ENCODE data around the gene FCAR. TPM values are rescaled to one million over a fixed set of nuclear protein-coding genes. Genes with fewer than 3 reads are reported as not detected.
"Not testable (repeated sequence)": the region's sequence is repeated elsewhere in the genome, so short reads cannot be mapped to it uniquely, and the experiment has no call there.

Gene FCAR
- total RNA-seq: not detected in 2 replicates

GRCh38 chr19:54873990-54874389, at the start of gene FCAR:
Gene FCAR (plus strand): TSS chr19:54874235. CDS start chr19:54874290, 55 bp downstream.
- Mint-ChIP-seq H3K4me1 (ENCODE audit: low read depth) (no peaks in the 10 kb centered on the region), H3K4me3 (no peak within 1 kb of the TSS), H3K36me3 (ENCODE audit: low read depth) (no peaks in the 10 kb centered on the region), H3K9me3 (no peaks in the 10 kb centered on the region), H3K27me3 (ENCODE audit: insufficient read depth) (peaks cover 7% of the 10 kb centered on the region), H3K27ac (no peak within 1 kb of the TSS)
- no peak for DNase-seq (ENCODE audit: low spot score)
- intact Hi-C loops (cut with micrococcal nuclease): no loop called here

GRCh38 chr19:54824416-54824815, 49.6 kb upstream of the FCAR start:
- H3K4me1 Mint-ChIP-seq (ENCODE audit: low read depth); H3K36me3 Mint-ChIP-seq (ENCODE audit: low read depth); intact Hi-C loops (cut with micrococcal nuclease); H3K4me3 Mint-ChIP-seq; DNase-seq (ENCODE audit: low spot score); H3K27ac Mint-ChIP-seq; H3K9me3 Mint-ChIP-seq; H3K27me3 Mint-ChIP-seq (ENCODE audit: insufficient read depth): not testable (repeated sequence)

GRCh38 chr19:54825326-54825725, 48.7 kb upstream of the FCAR start:
- intact Hi-C loops (cut with micrococcal nuclease); H3K4me1 Mint-ChIP-seq (ENCODE audit: low read depth); H3K36me3 Mint-ChIP-seq (ENCODE audit: low read depth); H3K27ac Mint-ChIP-seq; H3K27me3 Mint-ChIP-seq (ENCODE audit: insufficient read depth); H3K4me3 Mint-ChIP-seq; H3K9me3 Mint-ChIP-seq; DNase-seq (ENCODE audit: low spot score): not testable (repeated sequence)

GRCh38 chr19:54828064-54828463, 46.0 kb upstream of the FCAR start:
- H3K27me3 Mint-ChIP-seq (ENCODE audit: insufficient read depth); H3K9me3 Mint-ChIP-seq; H3K36me3 Mint-ChIP-seq (ENCODE audit: low read depth); H3K4me1 Mint-ChIP-seq (ENCODE audit: low read depth); intact Hi-C loops (cut with micrococcal nuclease); H3K27ac Mint-ChIP-seq; H3K4me3 Mint-ChIP-seq; DNase-seq (ENCODE audit: low spot score): not testable (repeated sequence)

GRCh38 chr19:54832496-54832895, 41.5 kb upstream of the FCAR start, which contains the start of gene KIR2DS4:
Gene KIR2DS4 (plus strand): TSS chr19:54832676.
- DNase-seq (ENCODE audit: low spot score); intact Hi-C loops (cut with micrococcal nuclease); H3K4me1 Mint-ChIP-seq (ENCODE audit: low read depth); H3K4me3 Mint-ChIP-seq; H3K36me3 Mint-ChIP-seq (ENCODE audit: low read depth); H3K27me3 Mint-ChIP-seq (ENCODE audit: insufficient read depth); H3K27ac Mint-ChIP-seq; H3K9me3 Mint-ChIP-seq: not testable (repeated sequence)

- H3K27ac Mint-ChIP-seq; H3K36me3 Mint-ChIP-seq (ENCODE audit: low read depth); intact Hi-C loops (cut with micrococcal nuclease); H3K9me3 Mint-ChIP-seq; H3K27me3 Mint-ChIP-seq (ENCODE audit: insufficient read depth); H3K4me3 Mint-ChIP-seq; DNase-seq (ENCODE audit: low spot score); H3K4me1 Mint-ChIP-seq (ENCODE audit: low read depth): not testable (repeated sequence)
Observed at GRCh38 chr19:54835126-54835525, 38.9 kb upstream of the FCAR start.

- H3K27ac Mint-ChIP-seq; DNase-seq (ENCODE audit: low spot score); H3K4me3 Mint-ChIP-seq; H3K4me1 Mint-ChIP-seq (ENCODE audit: low read depth); intact Hi-C loops (cut with micrococcal nuclease); H3K27me3 Mint-ChIP-seq (ENCODE audit: insufficient read depth); H3K9me3 Mint-ChIP-seq; H3K36me3 Mint-ChIP-seq (ENCODE audit: low read depth): not testable (repeated sequence)
Observed at GRCh38 chr19:54837522-54837921, 36.5 kb upstream of the FCAR start.

GRCh38 chr19:54843171-54843570, 30.9 kb upstream of the FCAR start:
- DNase-seq (ENCODE audit: low spot score); H3K27me3 Mint-ChIP-seq (ENCODE audit: insufficient read depth); H3K36me3 Mint-ChIP-seq (ENCODE audit: low read depth); H3K4me1 Mint-ChIP-seq (ENCODE audit: low read depth); H3K9me3 Mint-ChIP-seq; H3K4me3 Mint-ChIP-seq; intact Hi-C loops (cut with micrococcal nuclease); H3K27ac Mint-ChIP-seq: not testable (repeated sequence)

GRCh38 chr19:54850061-54850640, 23.9 kb upstream of the FCAR start, which contains the start of gene KIR3DL2:
Gene KIR3DL2 (plus strand): TSS chr19:54850443. CDS start chr19:54850476, 33 bp downstream.
- H3K36me3 Mint-ChIP-seq (ENCODE audit: low read depth); H3K9me3 Mint-ChIP-seq; intact Hi-C loops (cut with micrococcal nuclease); DNase-seq (ENCODE audit: low spot score); H3K4me1 Mint-ChIP-seq (ENCODE audit: low read depth); H3K27me3 Mint-ChIP-seq (ENCODE audit: insufficient read depth); H3K27ac Mint-ChIP-seq: not testable (repeated sequence)
- H3K4me3 Mint-ChIP-seq: peak within 1 kb of the TSS; percentile 37

- Mint-ChIP-seq H3K4me1 (ENCODE audit: low read depth) (no peaks in the 10 kb centered on the region), H3K27ac (no peak overlapping the region), H3K36me3 (ENCODE audit: low read depth) (no peaks in the 10 kb centered on the region), H3K4me3 (no peak overlapping the region), H3K27me3 (ENCODE audit: insufficient read depth) (peaks cover 3% of the 10 kb centered on the region), H3K9me3 (peaks cover 7% of the 10 kb centered on the region)
- no peak for DNase-seq (ENCODE audit: low spot score)
- intact Hi-C loops (cut with micrococcal nuclease): no loop called here
Observed at GRCh38 chr19:54850930-54851329, 23.1 kb upstream of the FCAR start.

GRCh38 chr19:54851353-54851752, 22.7 kb upstream of the FCAR start:
- intact Hi-C loops (cut with micrococcal nuclease): no loop called here
- H3K27ac Mint-ChIP-seq: no peak overlapping the region
- H3K4me1 Mint-ChIP-seq (ENCODE audit: low read depth): no peaks in the 10 kb centered on the region
- no peaks in the 10 kb centered on the region for H3K36me3 Mint-ChIP-seq (ENCODE audit: low read depth)
- peaks cover 3% of the 10 kb centered on the region for H3K27me3 Mint-ChIP-seq (ENCODE audit: insufficient read depth)
- peaks cover 7% of the 10 kb centered on the region for H3K9me3 Mint-ChIP-seq
- H3K4me3 Mint-ChIP-seq: no peak overlapping the region
- no peak for DNase-seq (ENCODE audit: low spot score)

GRCh38 chr19:54855241-54855640, 18.8 kb upstream of the FCAR start:
- H3K4me1 Mint-ChIP-seq (ENCODE audit: low read depth); H3K36me3 Mint-ChIP-seq (ENCODE audit: low read depth); intact Hi-C loops (cut with micrococcal nuclease); H3K4me3 Mint-ChIP-seq; H3K9me3 Mint-ChIP-seq; H3K27ac Mint-ChIP-seq; H3K27me3 Mint-ChIP-seq (ENCODE audit: insufficient read depth); DNase-seq (ENCODE audit: low spot score): not testable (repeated sequence)

- DNase-seq (ENCODE audit: low spot score); intact Hi-C loops (cut with micrococcal nuclease); H3K4me1 Mint-ChIP-seq (ENCODE audit: low read depth); H3K9me3 Mint-ChIP-seq; H3K27ac Mint-ChIP-seq; H3K27me3 Mint-ChIP-seq (ENCODE audit: insufficient read depth); H3K36me3 Mint-ChIP-seq (ENCODE audit: low read depth); H3K4me3 Mint-ChIP-seq: not testable (repeated sequence)
Observed at GRCh38 chr19:54858476-54858875, 15.6 kb upstream of the FCAR start.

- H3K9me3 Mint-ChIP-seq; intact Hi-C loops (cut with micrococcal nuclease); H3K4me1 Mint-ChIP-seq (ENCODE audit: low read depth); H3K27ac Mint-ChIP-seq; H3K36me3 Mint-ChIP-seq (ENCODE audit: low read depth); H3K4me3 Mint-ChIP-seq; DNase-seq (ENCODE audit: low spot score); H3K27me3 Mint-ChIP-seq (ENCODE audit: insufficient read depth): not testable (repeated sequence)
Observed at GRCh38 chr19:54859421-54859820, 14.6 kb upstream of the FCAR start.

Data from activated T-helper 1 cell treated with anti-CD3 and anti-CD28 coated beads, Interleukin-12 subunit alpha, Interleukin-12 subunit beta, Interleukin-2, Interleukin-4 antibody, amounts not matched to agents 30 ng/mL and 10 ng/mL and 1 ng/mL, durations not matched to agents 14 hours and 24 hours and 36 hours (primary cell).